HepG2 (cell line): Measurements from ENCODE around the gene SCN9A. TPM values are rescaled to one million over a fixed set of nuclear protein-coding genes. Genes with fewer than 3 reads are reported as not detected.

Experiments used
- ISX ChIP-seq: sonication (generic); formaldehyde crosslinking; conservative IDR thresholded peaks from 2 replicates; pipeline ENCODE4 v1.5.0; 2020; ENCODE audit warnings: missing genetic modification reagents
- MBD4 ChIP-seq: IDR thresholded peaks from 2 replicates; pipeline ENCODE4 v1.6.1; 2012; ENCODE audit warnings: low read length, inconsistent platforms, borderline replicate concordance
- MEF2D ChIP-seq: sonication (generic); formaldehyde crosslinking; IDR thresholded peaks from 2 replicates; pipeline ENCODE4 v1.5.1; 2020; ENCODE audit warnings: mild to moderate bottlenecking, missing genetic modification reagents
- SATB2 ChIP-seq: sonication (generic); formaldehyde crosslinking; IDR thresholded peaks from 2 replicates; pipeline ENCODE4 v1.5.0; 2020; ENCODE audit warnings: missing genetic modification reagents
- ZNF550 ChIP-seq: sonication (generic); formaldehyde crosslinking; IDR thresholded peaks from 2 replicates; pipeline ENCODE4 v1.4.0; 2020; ENCODE audit warnings: mild to moderate bottlenecking, missing genetic modification reagents, borderline replicate concordance
- ZNF605 ChIP-seq: sonication (generic); formaldehyde crosslinking; IDR thresholded peaks from 2 replicates; pipeline ENCODE4 v1.8.0; 2022; ENCODE audit warnings: mild to moderate bottlenecking, missing genetic modification reagents
- ZNF713 ChIP-seq: sonication (generic); formaldehyde crosslinking; IDR thresholded peaks from 2 replicates; pipeline ENCODE4 v1.4.0; 2020; ENCODE audit warnings: mild to moderate bottlenecking, missing genetic modification reagents
- polyA plus RNA-seq, 8 experiments: library from polyadenylated mRNA; depleted of rRNA in 3 of 8; stranded (reverse) in 7 of 8; unstranded in 1 of 8; fragments of >200 nt; fragmentation: Illumina TruSeq in 4 of 8; extraction: Trizol in 4 of 8; gene quantifications; 2 replicates each; pipeline versions ENCODE4 v1.2.1 to v1.2.3, GENCODE V29; 2011 to 2016; ENCODE audit warnings: low read depth in 4 of 8, missing spikeins in 1 of 8, mixed read lengths in 1 of 8; ENCODE audit not compliant: insufficient read depth in 1 of 8
- total RNA-seq, 5 experiments: library from RNA; depleted of rRNA; stranded (reverse); fragments of >200 nt; fragmentation: Illumina TruSeq; extraction: Trizol; gene quantifications; 2 replicates each; pipeline ENCODE4 v1.2.3, GENCODE V29; 2016; ENCODE audit warnings: low read depth in 1 of 5
- TF ChIP-seq, protein P1 (sequence below): sonication (generic); formaldehyde crosslinking; IDR thresholded peaks from 2 replicates; pipeline ENCODE4 v1.4.0; 2020; ENCODE audit warnings: mild to moderate bottlenecking, low read depth, missing genetic modification reagents
- TF ChIP-seq, protein P2 (sequence below): sonication (generic); formaldehyde crosslinking; IDR thresholded peaks from one replicate; pipeline ENCODE4 v1.5.1; 2020; ENCODE audit warnings: mild to moderate bottlenecking, missing genetic modification reagents; ENCODE audit errors: not compliant biosample characterization
- TF ChIP-seq, protein P3 (sequence below): sonication (generic); formaldehyde crosslinking; IDR thresholded peaks from 2 replicates; pipeline ENCODE4 v1.4.0; 2020; ENCODE audit warnings: mild to moderate bottlenecking, missing genetic modification reagents

The SCN9A gene
- total and polyA plus RNA-seq, 2 of the 13 experiments (the other 11 are each of a cell fraction or from before 2014, with no cell fraction given), result 15.3 to 24.3 TPM

DNA sequence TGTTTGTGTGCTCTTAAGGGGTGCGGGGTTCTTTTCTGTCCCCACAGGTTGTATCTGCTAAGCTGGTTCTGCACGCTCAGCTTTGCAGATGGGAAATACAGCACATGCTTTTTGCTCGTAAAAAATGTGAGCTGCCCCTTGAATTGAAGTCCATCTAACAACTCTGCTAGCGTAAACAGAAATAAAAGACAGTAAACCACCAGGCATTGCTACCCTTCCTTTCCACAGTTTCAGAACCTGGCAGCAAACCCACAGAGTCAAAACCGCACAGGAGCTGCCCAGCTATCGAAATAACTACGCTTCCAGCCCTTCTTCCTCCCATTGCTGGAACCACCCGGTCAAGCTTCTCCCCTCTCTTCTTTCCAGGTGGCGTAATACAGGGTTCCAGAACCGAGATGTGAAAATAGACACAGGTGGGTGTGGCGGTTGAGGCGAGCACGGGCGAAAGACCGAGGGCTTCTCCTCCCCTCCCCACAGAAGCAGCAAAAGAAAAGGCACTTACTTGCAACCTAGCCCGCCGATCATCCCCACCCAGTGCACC is 479 bp downstream of the SCN9A start (continued):
- 0 out of 2 replicates have a peak, but pooled peaks have one; percentile 84 for TF ChIP-seq ZNF550 (CRISPR knock-in tag)
- 0 out of 2 replicates have a peak, but pooled peaks have one; percentile 4 for TF ChIP-seq ZNF713 (CRISPR knock-in tag)
- TF ChIP-seq ZNF605 (CRISPR knock-in tag), result peak; percentile 91
- TF ChIP-seq, protein P1, sequence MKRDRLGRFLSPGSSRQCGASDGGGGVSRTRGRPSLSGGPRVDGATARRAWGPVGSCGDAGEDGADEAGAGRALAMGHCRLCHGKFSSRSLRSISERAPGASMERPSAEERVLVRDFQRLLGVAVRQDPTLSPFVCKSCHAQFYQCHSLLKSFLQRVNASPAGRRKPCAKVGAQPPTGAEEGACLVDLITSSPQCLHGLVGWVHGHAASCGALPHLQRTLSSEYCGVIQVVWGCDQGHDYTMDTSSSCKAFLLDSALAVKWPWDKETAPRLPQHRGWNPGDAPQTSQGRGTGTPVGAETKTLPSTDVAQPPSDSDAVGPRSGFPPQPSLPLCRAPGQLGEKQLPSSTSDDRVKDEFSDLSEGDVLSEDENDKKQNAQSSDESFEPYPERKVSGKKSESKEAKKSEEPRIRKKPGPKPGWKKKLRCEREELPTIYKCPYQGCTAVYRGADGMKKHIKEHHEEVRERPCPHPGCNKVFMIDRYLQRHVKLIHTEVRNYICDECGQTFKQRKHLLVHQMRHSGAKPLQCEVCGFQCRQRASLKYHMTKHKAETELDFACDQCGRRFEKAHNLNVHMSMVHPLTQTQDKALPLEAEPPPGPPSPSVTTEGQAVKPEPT (CRISPR knock-in tag), result no peak; the same call in 1 of the 2 replicates
- TF ChIP-seq, protein P2, sequence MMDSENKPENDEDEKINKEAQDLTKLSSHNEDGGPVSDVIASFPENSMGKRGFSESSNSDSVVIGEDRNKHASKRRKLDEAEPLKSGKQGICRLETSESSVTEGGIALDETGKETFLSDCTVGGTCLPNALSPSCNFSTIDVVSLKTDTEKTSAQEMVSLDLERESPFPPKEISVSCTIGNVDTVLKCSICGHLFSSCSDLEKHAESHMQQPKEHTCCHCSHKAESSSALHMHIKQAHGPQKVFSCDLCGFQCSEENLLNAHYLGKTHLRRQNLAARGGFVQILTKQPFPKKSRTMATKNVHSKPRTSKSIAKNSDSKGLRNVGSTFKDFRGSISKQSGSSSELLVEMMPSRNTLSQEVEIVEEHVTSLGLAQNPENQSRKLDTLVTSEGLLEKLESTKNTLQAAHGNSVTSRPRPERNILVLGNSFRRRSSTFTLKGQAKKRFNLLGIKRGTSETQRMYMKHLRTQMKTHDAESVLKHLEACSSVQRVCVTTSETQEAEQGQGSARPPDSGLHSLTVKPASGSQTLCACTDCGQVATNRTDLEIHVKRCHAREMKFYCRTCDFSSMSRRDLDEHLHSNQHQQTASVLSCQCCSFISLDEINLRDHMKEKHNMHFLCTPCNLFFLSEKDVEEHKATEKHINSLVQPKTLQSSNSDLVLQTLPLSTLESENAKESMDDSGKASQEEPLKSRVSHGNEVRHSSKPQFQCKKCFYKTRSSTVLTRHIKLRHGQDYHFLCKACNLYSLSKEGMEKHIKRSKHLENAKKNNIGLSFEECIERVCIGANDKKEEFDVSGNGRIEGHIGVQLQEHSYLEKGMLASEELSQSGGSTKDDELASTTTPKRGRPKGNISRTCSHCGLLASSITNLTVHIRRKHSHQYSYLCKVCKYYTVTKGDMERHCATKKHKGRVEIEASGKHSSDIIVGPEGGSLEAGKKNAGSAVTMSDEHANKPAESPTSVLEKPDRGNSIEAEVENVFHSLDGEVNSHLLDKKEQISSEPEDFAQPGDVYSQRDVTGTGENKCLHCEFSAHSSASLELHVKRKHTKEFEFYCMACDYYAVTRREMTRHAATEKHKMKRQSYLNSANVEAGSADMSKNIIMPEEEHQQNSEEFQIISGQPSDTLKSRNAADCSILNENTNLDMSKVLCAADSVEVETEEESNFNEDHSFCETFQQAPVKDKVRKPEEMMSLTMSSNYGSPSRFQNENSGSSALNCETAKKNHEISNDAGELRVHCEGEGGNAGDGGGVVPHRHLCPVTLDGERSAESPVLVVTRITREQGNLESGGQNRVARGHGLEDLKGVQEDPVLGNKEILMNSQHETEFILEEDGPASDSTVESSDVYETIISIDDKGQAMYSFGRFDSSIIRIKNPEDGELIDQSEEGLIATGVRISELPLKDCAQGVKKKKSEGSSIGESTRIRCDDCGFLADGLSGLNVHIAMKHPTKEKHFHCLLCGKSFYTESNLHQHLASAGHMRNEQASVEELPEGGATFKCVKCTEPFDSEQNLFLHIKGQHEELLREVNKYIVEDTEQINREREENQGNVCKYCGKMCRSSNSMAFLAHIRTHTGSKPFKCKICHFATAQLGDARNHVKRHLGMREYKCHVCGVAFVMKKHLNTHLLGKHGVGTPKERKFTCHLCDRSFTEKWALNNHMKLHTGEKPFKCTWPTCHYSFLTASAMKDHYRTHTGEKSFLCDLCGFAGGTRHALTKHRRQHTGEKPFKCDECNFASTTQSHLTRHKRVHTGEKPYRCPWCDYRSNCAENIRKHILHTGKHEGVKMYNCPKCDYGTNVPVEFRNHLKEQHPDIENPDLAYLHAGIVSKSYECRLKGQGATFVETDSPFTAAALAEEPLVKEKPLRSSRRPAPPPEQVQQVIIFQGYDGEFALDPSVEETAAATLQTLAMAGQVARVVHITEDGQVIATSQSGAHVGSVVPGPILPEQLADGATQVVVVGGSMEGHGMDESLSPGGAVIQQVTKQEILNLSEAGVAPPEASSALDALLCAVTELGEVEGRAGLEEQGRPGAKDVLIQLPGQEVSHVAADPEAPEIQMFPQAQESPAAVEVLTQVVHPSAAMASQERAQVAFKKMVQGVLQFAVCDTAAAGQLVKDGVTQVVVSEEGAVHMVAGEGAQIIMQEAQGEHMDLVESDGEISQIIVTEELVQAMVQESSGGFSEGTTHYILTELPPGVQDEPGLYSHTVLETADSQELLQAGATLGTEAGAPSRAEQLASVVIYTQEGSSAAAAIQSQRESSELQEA, result peak; percentile 20
- 0 out of 2 replicates have a peak, but pooled peaks have one; percentile 48 for TF ChIP-seq MBD4
- peak; percentile 67; the same call in 1 of the 2 replicates for TF ChIP-seq SATB2 (CRISPR knock-in tag)
- 0 out of 2 replicates have a peak, but pooled peaks have one; percentile 7 for TF ChIP-seq ISX (CRISPR knock-in tag)
- TF ChIP-seq, protein P3, sequence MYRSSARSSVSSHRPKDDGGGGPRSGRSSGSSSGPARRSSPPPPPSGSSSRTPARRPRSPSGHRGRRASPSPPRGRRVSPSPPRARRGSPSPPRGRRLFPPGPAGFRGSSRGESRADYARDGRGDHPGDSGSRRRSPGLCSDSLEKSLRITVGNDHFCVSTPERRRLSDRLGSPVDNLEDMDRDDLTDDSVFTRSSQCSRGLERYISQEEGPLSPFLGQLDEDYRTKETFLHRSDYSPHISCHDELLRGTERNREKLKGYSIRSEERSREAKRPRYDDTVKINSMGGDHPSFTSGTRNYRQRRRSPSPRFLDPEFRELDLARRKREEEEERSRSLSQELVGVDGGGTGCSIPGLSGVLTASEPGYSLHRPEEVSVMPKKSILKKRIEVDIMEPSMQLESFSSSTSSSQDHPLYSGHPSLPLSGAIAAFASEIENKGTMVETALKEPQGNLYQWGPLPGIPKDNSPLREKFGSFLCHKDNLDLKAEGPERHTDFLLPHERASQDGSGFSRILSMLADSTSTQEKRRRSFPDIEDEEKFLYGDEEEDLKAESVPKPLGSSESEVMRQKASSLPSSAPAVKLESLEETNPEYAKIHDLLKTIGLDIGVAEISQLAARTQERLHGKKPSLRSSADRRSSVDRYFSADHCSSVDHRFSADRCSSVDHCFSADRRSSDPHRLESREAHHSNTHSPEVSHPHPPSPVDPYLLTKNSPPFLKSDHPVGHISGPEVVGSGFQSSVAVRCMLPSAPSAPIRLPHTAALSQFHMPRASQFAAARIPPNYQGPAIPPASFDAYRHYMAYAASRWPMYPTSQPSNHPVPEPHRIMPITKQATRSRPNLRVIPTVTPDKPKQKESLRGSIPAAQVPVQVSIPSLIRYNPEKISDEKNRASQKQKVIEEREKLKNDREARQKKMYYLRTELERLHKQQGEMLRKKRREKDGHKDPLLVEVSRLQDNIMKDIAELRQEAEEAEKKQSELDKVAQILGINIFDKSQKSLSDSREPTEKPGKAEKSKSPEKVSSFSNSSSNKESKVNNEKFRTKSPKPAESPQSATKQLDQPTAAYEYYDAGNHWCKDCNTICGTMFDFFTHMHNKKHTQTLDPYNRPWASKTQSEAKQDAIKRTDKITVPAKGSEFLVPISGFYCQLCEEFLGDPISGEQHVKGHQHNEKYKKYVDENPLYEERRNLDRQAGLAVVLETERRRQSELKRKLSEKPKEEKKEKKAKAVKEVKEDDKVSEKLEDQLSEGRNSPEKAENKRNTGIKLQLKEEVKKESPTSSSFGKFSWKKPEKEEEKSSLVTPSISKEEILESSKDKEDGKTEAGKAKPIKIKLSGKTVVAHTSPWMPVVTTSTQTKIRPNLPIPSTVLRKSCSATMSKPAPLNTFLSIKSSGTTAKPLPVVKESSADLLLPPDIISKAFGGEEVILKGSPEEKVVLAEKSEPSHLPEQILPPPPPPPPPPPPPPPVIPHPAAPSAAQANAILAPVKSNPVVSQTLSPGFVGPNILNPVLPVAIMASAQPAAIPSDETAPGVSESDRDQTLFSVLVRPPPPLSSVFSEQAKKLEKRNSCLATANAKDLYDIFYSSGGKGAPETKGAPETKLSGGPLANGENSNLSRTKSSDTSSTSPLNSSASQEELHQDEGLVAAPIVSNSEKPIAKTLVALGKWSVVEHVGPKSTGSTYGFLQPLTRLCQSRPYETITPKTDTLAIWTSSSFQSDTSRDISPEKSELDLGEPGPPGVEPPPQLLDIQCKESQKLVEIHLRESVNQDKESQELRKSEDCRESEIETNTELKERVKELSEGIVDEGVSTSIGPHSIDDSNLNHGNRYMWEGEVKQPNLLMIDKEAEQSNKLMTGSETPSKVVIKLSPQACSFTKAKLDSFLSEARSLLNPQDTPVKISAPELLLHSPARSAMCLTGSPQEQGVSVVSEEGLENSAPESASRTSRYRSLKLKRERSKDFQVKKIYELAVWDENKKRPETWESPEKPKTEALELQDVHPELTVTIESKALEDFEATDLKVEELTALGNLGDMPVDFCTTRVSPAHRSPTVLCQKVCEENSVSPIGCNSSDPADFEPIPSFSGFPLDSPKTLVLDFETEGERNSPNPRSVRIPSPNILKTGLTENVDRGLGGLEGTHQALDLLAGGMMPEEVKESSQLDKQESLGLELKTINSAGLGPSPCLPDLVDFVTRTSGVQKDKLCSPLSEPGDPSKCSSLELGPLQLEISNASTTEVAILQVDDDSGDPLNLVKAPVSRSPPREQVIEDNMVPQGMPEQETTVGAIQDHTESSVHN, result peak; percentile 65; the same call in 1 of the 2 replicates
- peak; percentile 43 for TF ChIP-seq MEF2D (CRISPR knock-in tag)
